ENCODE results near the gene TNFAIP8.

- TF ChIP-seq, protein P1, sequence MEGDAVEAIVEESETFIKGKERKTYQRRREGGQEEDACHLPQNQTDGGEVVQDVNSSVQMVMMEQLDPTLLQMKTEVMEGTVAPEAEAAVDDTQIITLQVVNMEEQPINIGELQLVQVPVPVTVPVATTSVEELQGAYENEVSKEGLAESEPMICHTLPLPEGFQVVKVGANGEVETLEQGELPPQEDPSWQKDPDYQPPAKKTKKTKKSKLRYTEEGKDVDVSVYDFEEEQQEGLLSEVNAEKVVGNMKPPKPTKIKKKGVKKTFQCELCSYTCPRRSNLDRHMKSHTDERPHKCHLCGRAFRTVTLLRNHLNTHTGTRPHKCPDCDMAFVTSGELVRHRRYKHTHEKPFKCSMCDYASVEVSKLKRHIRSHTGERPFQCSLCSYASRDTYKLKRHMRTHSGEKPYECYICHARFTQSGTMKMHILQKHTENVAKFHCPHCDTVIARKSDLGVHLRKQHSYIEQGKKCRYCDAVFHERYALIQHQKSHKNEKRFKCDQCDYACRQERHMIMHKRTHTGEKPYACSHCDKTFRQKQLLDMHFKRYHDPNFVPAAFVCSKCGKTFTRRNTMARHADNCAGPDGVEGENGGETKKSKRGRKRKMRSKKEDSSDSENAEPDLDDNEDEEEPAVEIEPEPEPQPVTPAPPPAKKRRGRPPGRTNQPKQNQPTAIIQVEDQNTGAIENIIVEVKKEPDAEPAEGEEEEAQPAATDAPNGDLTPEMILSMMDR (IDR thresholded peaks at IDR 0.05), result no peak
- TF ChIP-seq POLR2A (IDR thresholded peaks at IDR 0.05), result no peak
These were observed 71.2 kb downstream of the TNFAIP8 start for GRCh38 chr5:119427060-119427459.

Measured in uterus (tissue), 2 donors.